Heart left ventricle (tissue), 16 donors: Measurements from ENCODE around the gene PATZ1. TPM values are rescaled to one million over a fixed set of nuclear protein-coding genes. Genes with fewer than 3 reads are reported as not detected.

Source experiments
- ATAC-seq, 4 donors: fragments of 200-7000 bp; cut with Tn5 transposase; one replicate each; pipeline ENCODE4 v1.9.1; 2020 to 2022; ENCODE audit warnings: moderate library complexity in 4 of 4, mild to moderate bottlenecking in 3 of 4, moderate number of reproducible peaks in 1 of 4
- DNase-seq, 5 donors: peaks; one replicate each; pipeline ENCODE4 v3.0.0-alpha.2; 2020
- H3K27ac ChIP-seq, 12 donors: fragments of 200-600 bp; sonication (generic) in 4 of 12; one replicate each; pipeline versions ENCODE4 v1.5.0 to v1.8.0; 2016 to 2022; ENCODE audit warnings: mild to moderate bottlenecking in 2 of 12
- H3K27me3 ChIP-seq, 9 donors: fragments of 200-600 bp; sonication (generic) in 2 of 9; one replicate each; pipeline versions ENCODE4 v1.5.1 to v1.8.0; 2016 to 2022; ENCODE audit warnings: mild to moderate bottlenecking in 3 of 9
- H3K36me3 ChIP-seq, 9 donors: fragments of 200-600 bp; sonication (generic) in 2 of 9; one replicate each; pipeline versions ENCODE4 v1.5.0 to v1.8.0; 2018 to 2022; ENCODE audit warnings: mild to moderate bottlenecking in 2 of 9
- H3K4me1 ChIP-seq, 12 donors: fragments of 200-600 bp; sonication (generic) in 4 of 12; one replicate each; pipeline versions ENCODE4 v1.5.0 to v1.8.0; 2016 to 2022; ENCODE audit warnings: mild to moderate bottlenecking in 3 of 12
- H3K4me3 ChIP-seq, 12 donors: fragments of 200-600 bp; sonication (generic) in 4 of 12; one replicate each; pipeline versions ENCODE4 v1.5.0 to v1.8.0; 2017 to 2022; ENCODE audit warnings: mild to moderate bottlenecking in 9 of 12, moderate library complexity in 4 of 12
- H3K9me3 ChIP-seq, 12 donors: fragments of 200-600 bp; sonication (generic) in 4 of 12; one replicate each; pipeline versions ENCODE4 v1.5.0 to v1.8.0; 2016 to 2022; ENCODE audit warnings: mild to moderate bottlenecking in 1 of 12
- POLR2A ChIP-seq, 2 donors: fragments of 450-650 bp; IDR thresholded peaks; one replicate each; pipeline ENCODE4 v1.6.1; 2017; ENCODE audit warnings: antibody characterized with exemption in 2 of 2, mild to moderate bottlenecking in 2 of 2, moderate library complexity in 2 of 2
- WGBS, 4 donors: extraction: QIAGEN DNeasy Blood & Tissue Kit in 2 of 4; methylation state at CpG; one replicate each; pipeline versions ENCODE4 v1.1.5 to v1.1.7; 2013 to 2018; 5-methylcytosine and 5-hydroxymethylcytosine counted together
- intact Hi-C, 10 donors: fragments of 100-400 bp; cut with DNase I; formaldehyde crosslinking; loops; one replicate each; pipeline versions ENCODE4 v1.11.1 to v1.14.2; 2022
- polyA plus RNA-seq, 2 donors: library from polyadenylated mRNA; stranded (reverse); fragments of 200-250 nt; gene quantifications; one replicate each; pipeline ENCODE4 v1.2.3, GENCODE V29; 2013
- total RNA-seq, 9 donors: library from RNA; depleted of rRNA in 2 of 9; stranded (reverse); fragments of >200 nt in 2 of 9; fragmentation: NEBNext Ultra II Directional in 3 of 9; extraction: Animal tissue kit (Norgen Biotek cat#: 25700) in 3 of 9; gene quantifications; one replicate each; pipeline versions ENCODE4 v1.1.0 to v1.2.4, GENCODE V29; 2016 to 2023
- TF ChIP-seq, protein P1 (sequence below), 12 donors: fragments of 200-600 bp; sonication (generic) in 4 of 12; IDR thresholded peaks; one replicate each; pipeline versions ENCODE4 v1.5.0 to v1.8.0; 2018 to 2022; ENCODE audit warnings: antibody characterized with exemption in 12 of 12, mild to moderate bottlenecking in 5 of 12
- donor health status: ischemic (EF 13 %, LVEDD 7.1; RV severe dilation, severe dysfunction).
- donor health status: healthy with polysubstance abuse.
- donor health status: DM: no; HTN: yes; CAD: no.
- donor health status: DM: no; HTN: no; CAD: no.
- donor health status: ischemic (EF 25% LVEDD 6.9; RV normal size, moderate dysfunction).
- donor health status: ischemic (EF 25% LVEDD 5.7; RV mildly dilated, moderate dysfunction).
- donor health status: healthy.
- donor health status: DM: yes; HTN: yes; CAD: no.
- donor health status: ischemic (EF 35%, LVEDD 5.7; RV mildly dilated, moderate dysfunction).
- donor health status: nonischemic (EF 11% LVEDD 7.7; RV severe dilation, severe dysfunction).
- donor health status: DM: yes; HTN: yes; CAD: no.
- donor health status: PGD.
- donor health status: ischemic (EF 29% LVEDD 5.4; RV normal size, mild dysfunction).
- donor health status: nonischemic (EF 23%, LVEDD 6.1; RV moderate dilation, normal function).

The PATZ1 gene
- total and polyA plus RNA-seq, 11 donors = 7.7 to 20.1 (median 12.3) TPM

- 66 to 80% (median 75%) methylated on average over 3 of the region's 3 CpGs for WGBS, 4 donors
- DNase-seq (peak in 2 of 5 donors; percentile 27 to 40), ATAC-seq (peak in 2 of 4 donors; percentile 44 to 52)
- Histone ChIP-seq H3K27me3 (no peaks in the 10 kb centered on the region), H3K36me3 (no peaks in the 10 kb centered on the region), H3K27ac (peak overlapping the region in 5 of 12 donors; percentile 15 to 37 (median 32)), H3K4me1 (peaks cover 0 to 6% (median 0%) of the 10 kb centered on the region in 12 donors), H3K4me3 (peak overlapping the region in 1 of 12 donors; percentile 10), H3K9me3 (no peaks in the 10 kb centered on the region)
- TF ChIP-seq POLR2A (IDR thresholded peaks at IDR 0.05) = no peak
- TF ChIP-seq, protein P1, sequence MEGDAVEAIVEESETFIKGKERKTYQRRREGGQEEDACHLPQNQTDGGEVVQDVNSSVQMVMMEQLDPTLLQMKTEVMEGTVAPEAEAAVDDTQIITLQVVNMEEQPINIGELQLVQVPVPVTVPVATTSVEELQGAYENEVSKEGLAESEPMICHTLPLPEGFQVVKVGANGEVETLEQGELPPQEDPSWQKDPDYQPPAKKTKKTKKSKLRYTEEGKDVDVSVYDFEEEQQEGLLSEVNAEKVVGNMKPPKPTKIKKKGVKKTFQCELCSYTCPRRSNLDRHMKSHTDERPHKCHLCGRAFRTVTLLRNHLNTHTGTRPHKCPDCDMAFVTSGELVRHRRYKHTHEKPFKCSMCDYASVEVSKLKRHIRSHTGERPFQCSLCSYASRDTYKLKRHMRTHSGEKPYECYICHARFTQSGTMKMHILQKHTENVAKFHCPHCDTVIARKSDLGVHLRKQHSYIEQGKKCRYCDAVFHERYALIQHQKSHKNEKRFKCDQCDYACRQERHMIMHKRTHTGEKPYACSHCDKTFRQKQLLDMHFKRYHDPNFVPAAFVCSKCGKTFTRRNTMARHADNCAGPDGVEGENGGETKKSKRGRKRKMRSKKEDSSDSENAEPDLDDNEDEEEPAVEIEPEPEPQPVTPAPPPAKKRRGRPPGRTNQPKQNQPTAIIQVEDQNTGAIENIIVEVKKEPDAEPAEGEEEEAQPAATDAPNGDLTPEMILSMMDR (IDR thresholded peaks at IDR 0.05) = no peak
- intact Hi-C loops = no loop called here
These were observed 32.0 kb upstream of the PATZ1 start for GRCh38 chr22:31378123-31378522.

- Histone ChIP-seq H3K4me3 (no peak overlapping the region), H3K4me1 (peaks cover 0 to 6% (median 0%) of the 10 kb centered on the region in 12 donors), H3K36me3 (no peaks in the 10 kb centered on the region), H3K27me3 (no peaks in the 10 kb centered on the region), H3K9me3 (no peaks in the 10 kb centered on the region), H3K27ac (peak overlapping the region in 4 of 12 donors; percentile 3 to 37 (median 24))
- WGBS, 4 donors = 58 to 75% (median 60%) methylated on average over 3 of the region's 3 CpGs
- intact Hi-C loops = no loop called here
- ATAC-seq = peak; percentile 26 to 71 (median 52)
- peak in 3 of 5 donors; percentile 17 to 31 (median 23) for DNase-seq
- TF ChIP-seq, protein P1 (IDR thresholded peaks at IDR 0.05) = no peak
- TF ChIP-seq POLR2A (IDR thresholded peaks at IDR 0.05) = no peak
These were observed 31.5 kb upstream of the PATZ1 start for GRCh38 chr22:31377612-31378011.

GRCh38 chr22:31367426-31367825 is 21.3 kb upstream of the PATZ1 start:
- H3K4me1 ChIP-seq = no peaks in the 10 kb centered on the region
- no peaks in the 10 kb centered on the region for H3K27me3 ChIP-seq
- no peak overlapping the region for H3K4me3 ChIP-seq
- no peak for TF ChIP-seq POLR2A (IDR thresholded peaks at IDR 0.05)
- TF ChIP-seq, protein P1 (IDR thresholded peaks at IDR 0.05) = no peak
- WGBS, 4 donors = 63 to 71% (median 69%) methylated on average over 3 of the region's 3 CpGs
- no peak overlapping the region for H3K27ac ChIP-seq
- ATAC-seq = no peak
- intact Hi-C loops = no loop called here
- no peaks in the 10 kb centered on the region for H3K9me3 ChIP-seq
- no peaks in the 10 kb centered on the region for H3K36me3 ChIP-seq
- DNase-seq = no peak

- Histone ChIP-seq H3K36me3 (no peaks in the 10 kb centered on the region), H3K4me1 (no peaks in the 10 kb centered on the region), H3K27ac (no peak overlapping the region), H3K4me3 (no peak overlapping the region), H3K9me3 (no peaks in the 10 kb centered on the region), H3K27me3 (no peaks in the 10 kb centered on the region)
- DNase-seq (no peak), ATAC-seq (no peak)
- intact Hi-C loops = no loop called here
- TF ChIP-seq, protein P1 (IDR thresholded peaks at IDR 0.05) = no peak
- TF ChIP-seq POLR2A (IDR thresholded peaks at IDR 0.05) = no peak
- 50 to 66% (median 63%) methylated on average over 3 of the region's 3 CpGs for WGBS, 4 donors
These were observed 17.8 kb upstream of the PATZ1 start for GRCh38 chr22:31363885-31364465.
